ENCODE measurements around the gene TNNC2.
A peak's percentile ranks its signal among the peaks of the same experiment; 100 is the strongest.

The TNNC2 gene

GRCh38 chr20:45857114-45857881, 30.2 kb upstream of the TNNC2 start, which contains the start of the genes ACOT8 and ZSWIM3:
Gene ACOT8 (minus strand): TSS chr20:45857392. CDS start chr20:45857315, 77 bp downstream.
Gene ZSWIM3 (plus strand): TSS chr20:45857614. CDS start chr20:45857826, 212 bp downstream.
- TF ChIP-seq CTCF (IDR thresholded peaks at IDR 0.05; ENCODE audit: extremely low read depth, missing control alignments) = no peak

GRCh38 chr20:45853484-45853883, 26.4 kb upstream of the TNNC2 start:
- no peak for TF ChIP-seq CTCF (IDR thresholded peaks at IDR 0.05; ENCODE audit: extremely low read depth, missing control alignments)
- no peak for DNase-seq (ENCODE audit: low spot score)

More at GRCh38 chr20:45857114-45857881, 30.2 kb upstream of the TNNC2 start, which contains the start of the genes ACOT8 and ZSWIM3:
- peak; percentile 98 for DNase-seq (ENCODE audit: low spot score)

GRCh38 chr20:45852326-45852725, 25.2 kb upstream of the TNNC2 start:
- TF ChIP-seq CTCF (IDR thresholded peaks at IDR 0.05; ENCODE audit: extremely low read depth, missing control alignments) = no peak
- DNase-seq (ENCODE audit: low spot score) = no peak

GRCh38 chr20:45851501-45851900, 24.4 kb upstream of the TNNC2 start:
- TF ChIP-seq CTCF (IDR thresholded peaks at IDR 0.05; ENCODE audit: extremely low read depth, missing control alignments) = no peak
- DNase-seq (ENCODE audit: low spot score) = no peak

- no peak for DNase-seq (ENCODE audit: low spot score)
- no peak for TF ChIP-seq CTCF (IDR thresholded peaks at IDR 0.05; ENCODE audit: extremely low read depth, missing control alignments)
Observed at GRCh38 chr20:45850926-45851325, 23.8 kb upstream of the TNNC2 start.

GRCh38 chr20:45850238-45850637, 23.1 kb upstream of the TNNC2 start:
- TF ChIP-seq CTCF (IDR thresholded peaks at IDR 0.05; ENCODE audit: extremely low read depth, missing control alignments) = no peak
- no peak for DNase-seq (ENCODE audit: low spot score)

- no peak for DNase-seq (ENCODE audit: low spot score)
- TF ChIP-seq CTCF (IDR thresholded peaks at IDR 0.05; ENCODE audit: extremely low read depth, missing control alignments) = no peak
Observed at GRCh38 chr20:45848969-45849582, 22.0 kb upstream of the TNNC2 start.

Data from GM20000 (cell line).